ENCODE results near the gene WWOX.

- TF ChIP-seq CTCF (IDR thresholded peaks at IDR 0.05; ENCODE audit: low read length) (no peak), EZH2 (optimal IDR thresholded peaks at IDR 0.05; ENCODE audit: low read depth, low read length) (no peak)
These were observed 716.3 kb downstream of the WWOX start for GRCh38 chr16:78815713-78816112.

All from MM.1S (cell line).